Gastroesophageal sphincter (tissue), 4 donors: Measurements from ENCODE around the gene MAP7D3. TPM values are rescaled to one million over a fixed set of nuclear protein-coding genes. Genes with fewer than 3 reads are reported as not detected.

Experiments used
- ATAC-seq: fragments of 150-250 bp; one replicate; pipeline ENCODE4 v1.9.1; 2016; ENCODE audit warnings: mild to moderate bottlenecking, moderate library complexity
- H3K27ac ChIP-seq, 4 donors: fragments of 200-600 bp; sonication (generic) in 3 of 4; 1 replicate in 3 of 4; 2 replicates in 1 of 4; pipeline ENCODE4 v1.5.1; 2016 to 2019
- H3K27me3 ChIP-seq: fragments of 200-600 bp; sonication (generic); one replicate; pipeline ENCODE4 v1.5.1; 2019
- H3K36me3 ChIP-seq, 2 donors: fragments of 200-600 bp; sonication (generic); one replicate each; pipeline ENCODE4 v1.5.1; 2019; ENCODE audit warnings: control low read depth in 1 of 2
- H3K4me1 ChIP-seq, 3 donors: fragments of 200-600 bp; sonication (generic); 1 replicate in 2 of 3; 2 replicates in 1 of 3; pipeline ENCODE4 v1.5.1; 2016 to 2019; ENCODE audit warnings: control low read depth in 2 of 3
- H3K4me3 ChIP-seq, 2 donors: fragments of 200-600 bp; sonication (generic); one replicate each; pipeline ENCODE4 v1.5.1; 2019; ENCODE audit warnings: mild to moderate bottlenecking in 1 of 2, moderate library complexity in 1 of 2
- H3K9me3 ChIP-seq, 3 donors: fragments of 200-600 bp; sonication (generic); one replicate each; pipeline ENCODE4 v1.5.1; 2017 to 2019; ENCODE audit warnings: control low read depth in 2 of 3
- EP300 ChIP-seq: sonication (generic); formaldehyde crosslinking; IDR thresholded peaks from one replicate; pipeline ENCODE4 v1.6.1; 2017; ENCODE audit warnings: antibody characterized with exemption, mild to moderate bottlenecking
- POLR2A ChIP-seq, 2 donors: fragments of 450-650 bp; IDR thresholded peaks; one replicate each; pipeline ENCODE4 v1.6.1; 2017; ENCODE audit warnings: antibody characterized with exemption in 2 of 2, mild to moderate bottlenecking in 2 of 2, moderate library complexity in 1 of 2
- POLR2AphosphoS5 ChIP-seq: sonication (generic); formaldehyde crosslinking; IDR thresholded peaks from one replicate; pipeline ENCODE4 v1.6.1; 2017; ENCODE audit warnings: antibody characterized with exemption
- WGBS, 2 donors: methylation state at CpG; one replicate each; pipeline ENCODE4 v1.1.5; 2018; ENCODE audit warnings: low coverage in 1 of 2; 5-methylcytosine and 5-hydroxymethylcytosine counted together
- total RNA-seq, 4 donors: library from RNA; depleted of rRNA; stranded (reverse); fragments of >200 nt; gene quantifications; one replicate each; pipeline ENCODE4 v1.1.0, GENCODE V29; 2016
- TF ChIP-seq, protein P1 (sequence below), 4 experiments: fragments of 200-600 bp in 2 of 4; fragments of 450-650 bp in 2 of 4; sonication (generic) in 1 of 4; IDR thresholded peaks; one replicate each; pipeline ENCODE4 v1.5.1; 2017 to 2019; ENCODE audit warnings: antibody characterized with exemption in 4 of 4, mild to moderate bottlenecking in 2 of 4, moderate library complexity in 2 of 4

The MAP7D3 gene
- total RNA-seq, 4 donors from 2014 or later = 17.1 to 30.5 (median 23.0) TPM

DNA sequence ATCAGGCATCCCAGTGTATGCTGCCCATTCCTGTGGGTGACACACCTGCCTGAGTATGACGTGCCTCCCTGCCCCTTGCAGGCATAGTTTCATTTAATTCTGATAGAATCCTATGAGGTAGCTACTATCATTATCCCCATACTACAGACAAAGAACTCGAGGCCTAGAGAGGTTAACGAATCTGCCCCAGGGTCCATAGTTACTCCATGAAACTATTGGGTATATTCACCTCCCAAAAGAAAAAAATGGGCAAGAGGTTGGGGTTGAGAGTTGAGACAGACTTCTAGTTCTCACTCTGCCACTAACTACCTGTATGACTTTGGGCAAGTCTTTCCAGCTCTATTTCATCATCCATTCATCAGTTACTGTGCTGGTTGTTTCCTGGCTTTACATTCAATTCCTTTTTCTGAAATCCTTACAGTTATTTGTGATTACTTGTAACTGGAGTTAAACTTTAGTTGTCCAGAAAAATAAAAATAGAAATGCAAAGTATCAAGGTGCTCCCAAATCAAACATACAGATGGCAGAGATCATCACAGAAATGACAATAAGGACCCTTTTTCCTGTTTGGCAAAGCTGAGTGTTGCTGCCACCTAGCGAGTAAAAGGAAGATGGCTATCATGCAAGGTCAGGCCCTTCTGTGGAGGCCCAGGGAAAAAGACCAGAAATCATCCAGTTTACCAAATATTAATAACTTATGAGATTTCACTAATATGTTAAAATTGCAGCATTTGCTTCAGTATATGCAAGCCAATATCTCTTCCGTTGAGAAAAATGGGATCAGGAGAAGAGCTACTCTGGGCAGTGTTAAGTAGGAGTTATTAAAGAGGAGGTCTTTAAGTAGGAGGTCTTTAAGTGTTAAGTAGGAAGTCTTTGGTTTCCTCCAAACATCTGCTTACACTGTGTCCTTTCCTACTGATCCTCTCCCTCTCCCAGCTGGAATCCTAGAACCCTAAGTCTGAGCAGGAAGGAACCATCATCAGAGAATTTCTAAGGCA, 17.1 kb upstream of the MAP7D3 start:
- Histone ChIP-seq H3K9me3 (no peaks in the 10 kb centered on the region), H3K27ac (no peak overlapping the region), H3K4me1 (no peaks in the 10 kb centered on the region), H3K27me3 (no peaks in the 10 kb centered on the region), H3K36me3 (no peaks in the 10 kb centered on the region), H3K4me3 (no peak overlapping the region)
- ATAC-seq = peak; percentile 60
- 0 to 44% methylated on average over 2 to 5 of the region's 5 CpGs for WGBS, 2 donors
- no peak for TF ChIP-seq POLR2AphosphoS5
- TF ChIP-seq, protein P1, sequence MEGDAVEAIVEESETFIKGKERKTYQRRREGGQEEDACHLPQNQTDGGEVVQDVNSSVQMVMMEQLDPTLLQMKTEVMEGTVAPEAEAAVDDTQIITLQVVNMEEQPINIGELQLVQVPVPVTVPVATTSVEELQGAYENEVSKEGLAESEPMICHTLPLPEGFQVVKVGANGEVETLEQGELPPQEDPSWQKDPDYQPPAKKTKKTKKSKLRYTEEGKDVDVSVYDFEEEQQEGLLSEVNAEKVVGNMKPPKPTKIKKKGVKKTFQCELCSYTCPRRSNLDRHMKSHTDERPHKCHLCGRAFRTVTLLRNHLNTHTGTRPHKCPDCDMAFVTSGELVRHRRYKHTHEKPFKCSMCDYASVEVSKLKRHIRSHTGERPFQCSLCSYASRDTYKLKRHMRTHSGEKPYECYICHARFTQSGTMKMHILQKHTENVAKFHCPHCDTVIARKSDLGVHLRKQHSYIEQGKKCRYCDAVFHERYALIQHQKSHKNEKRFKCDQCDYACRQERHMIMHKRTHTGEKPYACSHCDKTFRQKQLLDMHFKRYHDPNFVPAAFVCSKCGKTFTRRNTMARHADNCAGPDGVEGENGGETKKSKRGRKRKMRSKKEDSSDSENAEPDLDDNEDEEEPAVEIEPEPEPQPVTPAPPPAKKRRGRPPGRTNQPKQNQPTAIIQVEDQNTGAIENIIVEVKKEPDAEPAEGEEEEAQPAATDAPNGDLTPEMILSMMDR (IDR thresholded peaks at IDR 0.05) = peak; percentile 47 to 83 (median 62)

DNA sequence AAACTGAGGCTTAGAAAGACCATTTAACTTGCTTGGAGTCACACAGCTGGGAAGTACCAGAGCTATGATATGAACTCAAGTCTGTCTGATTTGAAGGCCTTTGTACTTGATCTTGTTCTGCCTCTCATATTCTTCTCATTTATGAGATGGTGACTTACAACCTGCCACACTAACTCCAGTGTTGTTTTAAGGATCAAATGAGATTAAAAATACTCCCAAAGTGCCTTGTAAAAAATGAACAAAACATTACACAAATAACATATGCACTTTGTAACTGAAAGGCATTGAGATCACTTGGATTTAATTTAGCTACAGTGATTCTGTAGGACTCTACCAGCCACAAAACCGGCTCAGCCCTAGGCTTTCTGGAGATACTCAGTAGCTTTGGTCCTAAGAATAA, 15.6 kb upstream of the MAP7D3 start:
- Histone ChIP-seq H3K27ac (no peak overlapping the region), H3K4me3 (no peak overlapping the region), H3K4me1 (no peaks in the 10 kb centered on the region), H3K36me3 (no peaks in the 10 kb centered on the region), H3K27me3 (no peaks in the 10 kb centered on the region), H3K9me3 (no peaks in the 10 kb centered on the region)
- TF ChIP-seq POLR2AphosphoS5 (no peak), POLR2A (IDR thresholded peaks at IDR 0.05) (no peak), EP300 (no peak)
- TF ChIP-seq, protein P1 (IDR thresholded peaks at IDR 0.05) = no peak
- ATAC-seq = no peak
- WGBS, 2 donors = 14 to 58% methylated on average over 1 of the region's 1 CpG

DNA sequence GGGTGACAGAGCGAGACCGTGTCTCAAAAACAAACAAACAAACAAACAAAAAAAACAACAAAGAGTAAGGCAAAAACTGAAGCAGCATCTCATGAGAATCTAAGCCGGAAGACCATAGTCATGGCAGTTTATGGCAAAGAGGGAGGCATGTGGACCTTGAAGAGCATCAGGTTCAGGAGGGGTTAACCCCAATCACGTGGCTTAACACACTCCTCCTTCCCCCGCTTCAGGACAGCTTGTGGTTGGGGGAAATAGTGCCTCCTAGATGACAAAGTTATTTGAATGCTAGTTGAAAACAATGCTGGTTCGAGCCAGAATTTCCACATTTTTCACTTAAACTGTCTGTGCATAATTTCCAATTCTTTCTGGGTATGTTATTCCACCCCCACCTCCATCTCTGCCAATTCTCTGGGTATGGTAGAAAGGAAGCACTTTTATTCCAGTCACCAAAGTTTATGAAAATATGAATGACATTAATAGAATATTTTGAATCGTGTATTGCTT, 11.7 kb upstream of the MAP7D3 start:
- no peaks in the 10 kb centered on the region for H3K36me3 ChIP-seq
- no peaks in the 10 kb centered on the region for H3K27me3 ChIP-seq
- H3K9me3 ChIP-seq = no peaks in the 10 kb centered on the region
- peak overlapping the region in 2 of 4 donors; percentile 8 to 22 for H3K27ac ChIP-seq
- no peak overlapping the region for H3K4me3 ChIP-seq
- 60% methylated on average over 5 to 6 of the region's 7 CpGs for WGBS, 2 donors
- ATAC-seq = no peak
- no peak for TF ChIP-seq POLR2AphosphoS5
- TF ChIP-seq, protein P1 (IDR thresholded peaks at IDR 0.05) = no peak
- no peak for TF ChIP-seq EP300
- no peak for TF ChIP-seq POLR2A (IDR thresholded peaks at IDR 0.05)
- peaks cover 0 to 27% (median 0%) of the 10 kb centered on the region in 3 donors for H3K4me1 ChIP-seq

DNA sequence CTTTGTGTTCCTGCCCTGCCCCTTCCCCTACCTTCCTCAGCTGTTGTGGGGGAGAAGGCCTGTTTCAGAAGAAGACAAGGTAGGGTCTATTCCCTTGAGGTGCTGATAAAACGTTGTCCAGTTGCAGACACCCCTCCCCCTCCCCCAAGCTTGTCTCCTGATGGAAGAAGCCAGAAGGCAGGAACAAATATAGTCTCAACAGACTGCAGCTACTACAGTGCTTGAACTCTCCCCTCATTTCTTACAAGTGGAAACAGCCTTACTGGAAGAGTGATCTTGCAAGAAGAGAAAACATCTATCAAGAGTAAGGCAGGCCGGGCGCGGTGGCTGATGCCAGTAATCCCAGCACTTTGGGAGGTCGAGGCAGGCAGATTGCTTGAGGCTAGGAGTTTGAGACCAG, 11.0 kb upstream of the MAP7D3 start:
- ATAC-seq = no peak
- Histone ChIP-seq H3K36me3 (no peaks in the 10 kb centered on the region), H3K27ac (peak overlapping the region in 2 of 4 donors; percentile 8 to 22), H3K27me3 (no peaks in the 10 kb centered on the region), H3K4me1 (peaks cover 0 to 27% (median 0%) of the 10 kb centered on the region in 3 donors), H3K9me3 (no peaks in the 10 kb centered on the region), H3K4me3 (no peak overlapping the region)
- 87% methylated on average over 3 of the region's 5 CpGs; no CpG with 5 or more reads in 1 of the 2 donors for WGBS, 2 donors
- TF ChIP-seq, protein P1 (IDR thresholded peaks at IDR 0.05) = no peak
- TF ChIP-seq POLR2A (IDR thresholded peaks at IDR 0.05) (no peak), POLR2AphosphoS5 (no peak), EP300 (no peak)
